IPS-20b (cell line): Measurements from ENCODE around the gene SHC1.
A peak's percentile ranks its signal among the peaks of the same experiment; 100 is the strongest.

Experiments
- H3K27ac ChIP-seq: one replicate; pipeline ENCODE4 v1.5.1; 2013; ENCODE audit warnings: low read length
- H3K27me3 ChIP-seq: 2 replicates; pipeline ENCODE4 v1.6.1; 2013; ENCODE audit warnings: mild to moderate bottlenecking, low read length, inconsistent platforms; ENCODE audit not compliant: insufficient read depth
- H3K36me3 ChIP-seq: 2 replicates; pipeline ENCODE4 v1.6.1; 2013; ENCODE audit warnings: low read depth, mild to moderate bottlenecking, inconsistent platforms, low read length, moderate library complexity; ENCODE audit not compliant: insufficient read depth
- H3K4me1 ChIP-seq: 2 replicates; pipeline ENCODE4 v1.6.1; 2013; ENCODE audit warnings: mild to moderate bottlenecking, control low read depth, inconsistent platforms, low read length, moderate library complexity; ENCODE audit not compliant: insufficient read depth
- H3K4me3 ChIP-seq: 2 replicates; pipeline ENCODE4 v1.5.1; 2013; ENCODE audit warnings: mild to moderate bottlenecking, low read length, inconsistent platforms
- H3K9ac ChIP-seq: 2 replicates; pipeline ENCODE4 v1.6.1; 2013; ENCODE audit warnings: low read depth, mild to moderate bottlenecking, inconsistent platforms, low read length, moderate library complexity
- H3K9me3 ChIP-seq: 2 replicates; pipeline ENCODE4 v1.6.1; 2013; ENCODE audit warnings: mild to moderate bottlenecking, low read depth, low read length, inconsistent platforms; ENCODE audit not compliant: insufficient read depth

SHC1 gene

DNA sequence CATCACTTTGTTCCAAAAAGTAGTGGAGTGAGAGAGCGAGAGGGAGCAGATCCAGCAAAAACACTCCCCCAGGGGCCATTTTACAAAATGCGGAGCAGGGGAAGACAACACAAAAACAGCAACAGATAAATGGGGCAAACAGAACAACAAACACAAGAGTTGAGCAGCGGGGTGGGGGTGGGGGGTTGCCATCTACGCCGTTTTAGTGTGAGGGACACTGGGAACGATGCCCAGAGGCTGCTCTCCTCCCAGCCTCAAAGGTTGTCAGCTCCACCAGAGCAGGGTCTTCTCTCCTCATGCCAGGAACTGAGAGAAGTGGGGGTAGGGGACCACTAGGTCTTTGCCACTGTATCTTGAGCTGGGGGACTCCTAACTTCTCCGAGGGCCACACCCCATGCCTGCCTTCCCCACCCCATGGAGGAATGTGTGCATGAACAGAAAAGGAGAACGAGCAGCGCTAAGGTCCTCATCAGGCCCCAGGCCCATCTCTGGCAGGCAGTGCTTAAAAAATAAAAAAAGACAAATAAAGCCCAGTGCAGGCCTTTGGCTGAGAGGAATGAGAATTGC lies 13.4 kb downstream of the SHC1 start:
- Histone ChIP-seq H3K9ac (peak overlapping the region; percentile 82; the same call in 1 of the 2 replicates), H3K4me1 (peaks cover 18% of the 10 kb centered on the region)

DNA sequence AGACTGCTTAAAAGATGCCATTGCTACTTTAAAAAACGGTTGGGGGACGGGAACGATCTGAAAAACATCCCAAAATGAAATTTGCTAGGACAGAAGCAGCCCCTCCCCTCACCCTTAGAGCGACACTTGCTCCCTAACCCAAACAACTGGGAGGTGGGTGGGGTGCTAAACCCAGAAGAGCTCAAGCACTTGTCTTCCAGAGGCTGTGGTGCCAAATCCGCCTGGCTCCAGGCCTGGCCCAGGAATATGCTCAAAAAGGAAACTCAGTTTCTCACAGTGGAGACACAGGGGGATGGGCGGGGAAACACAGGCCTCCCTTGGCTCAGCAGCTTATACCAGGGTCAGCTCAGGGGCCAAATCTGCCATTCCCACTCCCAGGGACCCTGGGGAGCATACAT lies 14.0 kb downstream of the SHC1 start:
- H3K9ac ChIP-seq: peak overlapping the region; percentile 82; the same call in 1 of the 2 replicates
- H3K9me3 ChIP-seq: no peaks in the 10 kb centered on the region
- H3K4me3 ChIP-seq: peak overlapping the region; percentile 82
- H3K27me3 ChIP-seq: no peaks in the 10 kb centered on the region
- H3K27ac ChIP-seq: peak overlapping the region; percentile 3
- H3K4me1 ChIP-seq: peaks cover 18% of the 10 kb centered on the region
- H3K36me3 ChIP-seq: peaks cover 16% of the 10 kb centered on the region; the same call in 1 of the 2 replicates

More for the DNA sequence above, 13.4 kb downstream of the SHC1 start:
- peaks cover 16% of the 10 kb centered on the region; the same call in 1 of the 2 replicates for H3K36me3 ChIP-seq
- H3K27ac ChIP-seq: peak overlapping the region; percentile 3
- H3K9me3 ChIP-seq: no peaks in the 10 kb centered on the region
- H3K27me3 ChIP-seq: no peaks in the 10 kb centered on the region
- H3K4me3 ChIP-seq: peak overlapping the region; percentile 82

DNA sequence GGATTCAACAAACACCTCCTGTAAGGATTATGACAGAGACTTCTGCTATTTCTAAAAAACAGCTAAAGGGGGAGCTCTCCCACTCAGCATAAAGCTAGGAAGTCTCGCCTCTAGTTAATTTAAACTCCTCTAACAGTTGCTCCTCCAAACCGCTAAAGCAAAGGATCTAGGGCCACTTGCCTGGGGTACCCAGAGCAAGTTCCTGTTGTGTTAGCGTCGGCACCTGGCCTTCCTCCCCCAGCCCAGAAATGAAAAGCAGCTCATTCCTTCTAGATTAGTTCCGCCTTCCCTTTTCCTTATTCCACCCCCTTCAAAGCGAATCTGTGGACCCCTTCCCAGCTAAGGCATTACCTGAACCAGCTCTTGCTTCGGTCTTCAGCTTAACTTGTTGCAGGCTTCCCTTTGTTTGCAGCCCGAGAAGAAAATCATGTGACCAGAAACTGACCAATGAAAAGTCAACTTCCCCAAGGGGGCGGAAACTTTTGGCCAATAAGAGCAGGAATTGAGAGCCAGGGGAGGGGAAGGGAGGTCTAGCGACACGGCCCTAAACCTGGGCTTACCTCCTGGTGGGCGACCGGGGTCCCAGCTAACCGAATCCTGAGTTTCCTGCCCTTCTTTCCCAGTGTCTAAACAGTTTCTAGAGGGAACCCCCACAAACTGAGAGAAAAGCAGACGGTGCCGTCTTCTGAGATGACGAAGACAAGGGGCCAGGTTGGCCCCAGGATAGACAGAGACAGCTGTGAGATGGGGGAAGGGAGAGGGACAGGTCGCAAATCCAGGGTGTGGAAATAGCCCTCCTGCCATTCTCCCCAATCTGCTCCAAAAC lies 14.6 kb downstream of the SHC1 start, which contains the start of gene PBXIP1:
Gene PBXIP1 (minus strand): TSS at position 382 of the 826 bp plus-strand sequence. CDS start 2,378 bp downstream, outside the sequence.
- H3K4me1 ChIP-seq: peaks cover 18% of the 10 kb centered on the region

DNA sequence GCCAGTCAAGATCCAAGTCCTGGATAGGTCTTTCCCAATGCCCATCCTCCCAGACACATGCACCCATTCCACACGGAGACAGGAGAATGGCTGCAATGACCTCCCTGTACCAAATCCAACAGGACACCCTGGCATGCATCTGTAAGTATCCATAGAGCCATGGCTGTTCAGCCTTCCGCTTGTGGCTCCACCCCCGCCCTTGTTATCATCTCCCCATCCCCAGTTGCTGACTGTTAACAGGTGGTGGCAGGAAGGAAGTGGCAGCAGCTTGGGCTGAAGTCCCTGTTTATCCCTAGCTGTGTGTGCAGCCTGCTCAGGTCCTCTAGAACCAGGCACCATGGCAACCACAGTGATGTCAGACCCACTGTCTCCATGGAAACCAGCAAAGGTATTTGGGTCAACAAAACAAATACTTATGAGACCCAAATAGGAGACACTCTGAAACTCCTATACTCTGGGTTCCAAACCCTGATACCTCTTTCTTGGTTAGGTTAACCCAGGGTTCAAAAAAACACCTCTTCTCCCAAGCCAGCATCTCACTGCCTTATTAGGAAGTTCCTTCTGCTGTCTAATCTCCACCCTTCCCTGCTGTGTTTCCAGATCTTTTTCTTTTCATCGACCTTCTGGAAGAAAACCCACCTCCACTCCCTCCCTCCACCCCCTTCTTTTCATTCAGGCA lies 15.4 kb downstream of the SHC1 start:
- H3K36me3 ChIP-seq: peaks cover 16% of the 10 kb centered on the region; the same call in 1 of the 2 replicates
- H3K27ac ChIP-seq: peak overlapping the region; percentile 35
- no peaks in the 10 kb centered on the region for H3K9me3 ChIP-seq
- H3K4me1 ChIP-seq: peaks cover 18% of the 10 kb centered on the region
- peak overlapping the region; percentile 82 for H3K9ac ChIP-seq
- no peaks in the 10 kb centered on the region for H3K27me3 ChIP-seq
- H3K4me3 ChIP-seq: peak overlapping the region; percentile 82

More for the DNA sequence above, 14.6 kb downstream of the SHC1 start, which contains the start of gene PBXIP1:
- H3K27me3 ChIP-seq: no peaks in the 10 kb centered on the region
- H3K4me3 ChIP-seq: peak within 1 kb of the TSS; percentile 82
- peak within 1 kb of the TSS; percentile 35 for H3K27ac ChIP-seq
- H3K9me3 ChIP-seq: no peaks in the 10 kb centered on the region
- H3K36me3 ChIP-seq: peaks cover 16% of the 10 kb centered on the region; the same call in 1 of the 2 replicates
- peak within 1 kb of the TSS; percentile 82 for H3K9ac ChIP-seq

DNA sequence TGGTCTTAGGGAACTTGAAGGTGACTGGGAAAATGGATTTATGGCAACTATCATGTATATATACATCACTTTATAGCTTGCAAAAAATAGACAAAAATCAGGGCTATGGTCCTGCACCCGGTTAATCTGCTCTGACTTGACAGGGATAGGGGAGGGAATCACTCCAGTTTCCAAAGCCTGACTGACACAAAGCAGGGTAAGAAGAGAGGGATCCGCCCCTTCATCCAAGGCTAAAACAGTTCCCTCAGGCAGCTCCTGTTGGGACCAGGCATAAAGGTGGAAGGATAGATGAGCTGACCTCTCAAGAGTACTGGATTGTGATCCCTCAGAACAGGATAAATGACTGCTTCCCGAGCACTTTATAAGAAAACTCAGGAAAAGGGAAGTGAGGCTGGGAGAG lies 16.0 kb downstream of the SHC1 start:
- Histone ChIP-seq H3K9me3 (no peaks in the 10 kb centered on the region), H3K4me3 (peak overlapping the region; percentile 82; the same call in 1 of the 2 replicates), H3K9ac (peak overlapping the region; percentile 82; the same call in 1 of the 2 replicates), H3K27ac (no peak overlapping the region), H3K27me3 (no peaks in the 10 kb centered on the region), H3K4me1 (peaks cover 18% of the 10 kb centered on the region), H3K36me3 (peaks cover 14% of the 10 kb centered on the region; the same call in 1 of the 2 replicates)

DNA sequence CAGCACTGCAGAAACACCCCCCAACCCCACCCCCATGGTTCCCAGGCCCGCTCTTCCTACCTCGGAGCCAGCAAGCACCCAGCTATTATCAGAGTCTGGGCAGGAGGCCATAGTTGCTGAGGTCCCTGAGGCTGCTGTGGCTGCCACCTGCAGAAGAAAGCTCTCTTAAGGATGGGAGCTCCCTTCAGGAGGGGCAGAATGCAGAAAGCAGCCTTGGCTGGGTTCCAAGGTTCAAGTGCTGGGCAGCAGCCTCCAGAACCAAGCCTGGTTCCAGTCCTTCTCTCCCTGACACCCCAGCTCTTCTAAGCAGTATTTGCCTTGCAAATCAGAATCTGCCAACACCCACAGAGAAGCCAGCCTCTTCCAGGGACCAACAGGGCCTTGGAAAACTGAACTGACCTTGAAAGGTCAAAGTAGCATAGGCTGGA lies 16.9 kb downstream of the SHC1 start:
- peaks cover 18% of the 10 kb centered on the region for H3K4me1 ChIP-seq
- no peaks in the 10 kb centered on the region for H3K27me3 ChIP-seq
- H3K27ac ChIP-seq: no peak overlapping the region
- H3K9me3 ChIP-seq: no peaks in the 10 kb centered on the region
- H3K36me3 ChIP-seq: peaks cover 5% of the 10 kb centered on the region; the same call in 1 of the 2 replicates
- no peak overlapping the region for H3K4me3 ChIP-seq
- H3K9ac ChIP-seq: 0 out of 2 replicates have a peak overlapping the region, but pooled peaks have one; percentile 9

DNA sequence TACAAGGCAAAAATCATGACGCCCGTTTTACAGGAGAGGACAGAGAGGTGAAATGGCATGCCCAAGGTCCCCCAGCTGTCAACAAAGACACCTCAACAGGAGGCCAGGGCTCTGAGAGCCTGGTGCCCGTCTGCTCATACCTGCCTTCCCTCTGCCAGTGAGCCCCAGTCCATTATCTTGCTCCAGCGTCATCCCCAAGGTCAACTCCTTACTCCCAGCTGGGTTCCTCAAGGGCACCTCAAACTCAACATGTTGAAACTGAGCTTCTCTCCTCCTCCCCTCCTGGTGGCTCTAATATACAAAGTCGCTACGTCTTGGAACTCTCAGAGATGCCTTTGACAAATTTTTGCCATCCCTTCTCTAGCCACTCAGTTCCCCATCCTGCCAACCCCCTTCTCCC lies 17.9 kb downstream of the SHC1 start:
- peaks cover 18% of the 10 kb centered on the region for H3K4me1 ChIP-seq
- H3K9me3 ChIP-seq: no peaks in the 10 kb centered on the region
- H3K4me3 ChIP-seq: no peak overlapping the region
- no peaks in the 10 kb centered on the region; the same call in 1 of the 2 replicates for H3K36me3 ChIP-seq
- no peaks in the 10 kb centered on the region for H3K27me3 ChIP-seq
- no peak overlapping the region for H3K27ac ChIP-seq
- H3K9ac ChIP-seq: no peak overlapping the region

DNA sequence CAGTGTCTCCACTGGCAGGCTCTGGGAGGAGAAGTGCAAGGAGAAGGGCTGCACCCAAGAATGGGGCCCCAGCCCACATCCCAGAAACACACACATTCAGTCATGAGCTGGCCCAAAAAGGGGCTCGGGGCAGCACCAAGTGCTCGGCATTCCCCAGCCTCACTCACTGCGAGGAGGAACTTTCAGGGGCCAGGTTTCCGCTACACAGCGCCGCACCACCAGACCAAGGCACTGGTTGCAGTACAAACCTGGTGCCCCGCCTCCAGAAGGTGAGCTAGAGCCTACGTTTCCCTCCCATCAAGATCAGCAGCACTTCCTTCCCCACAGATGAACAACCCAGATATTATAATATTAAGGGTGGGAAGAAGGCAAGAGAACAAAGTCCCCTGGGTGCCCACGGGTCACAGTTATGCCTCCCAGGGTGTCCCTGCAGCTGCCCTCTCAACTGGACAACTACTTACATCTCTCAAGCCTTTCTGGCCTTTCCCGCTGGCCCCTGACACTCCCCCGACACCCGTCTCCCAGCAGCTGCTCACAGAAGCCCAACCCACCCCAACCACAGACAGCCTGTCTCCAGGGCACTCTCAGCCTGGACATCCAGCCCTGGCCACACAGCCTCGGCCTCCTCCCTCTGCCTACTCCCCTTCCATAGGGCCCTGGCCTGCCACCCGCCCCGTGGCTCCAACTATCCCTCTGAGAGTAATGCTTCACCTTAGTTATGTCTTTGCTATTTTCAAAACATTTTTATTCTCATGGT lies 18.5 kb downstream of the SHC1 start:
- Histone ChIP-seq H3K9me3 (no peaks in the 10 kb centered on the region), H3K27ac (no peak overlapping the region), H3K4me1 (peaks cover 13% of the 10 kb centered on the region), H3K27me3 (no peaks in the 10 kb centered on the region), H3K4me3 (no peak overlapping the region), H3K9ac (no peak overlapping the region), H3K36me3 (no peaks in the 10 kb centered on the region)

DNA sequence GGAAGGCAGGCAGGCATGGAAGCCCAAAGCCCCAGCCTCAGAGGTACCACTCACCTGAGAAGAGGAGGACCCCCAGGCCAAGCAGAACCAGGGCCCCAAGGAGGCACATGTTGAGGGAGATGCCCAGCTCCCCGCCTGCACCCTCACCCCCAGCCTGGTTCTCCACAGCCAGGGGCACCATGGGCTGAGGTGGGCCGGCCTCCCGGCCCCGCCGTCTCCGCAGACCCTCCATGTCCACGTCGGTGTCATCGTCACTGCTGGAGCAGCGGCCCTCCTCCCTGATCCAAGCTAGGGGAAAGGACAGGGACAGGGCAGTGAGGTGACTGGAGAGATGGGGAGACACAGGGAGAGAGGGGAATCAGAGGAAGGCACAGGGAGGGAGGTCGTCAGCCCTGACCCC lies 22.5 kb downstream of the SHC1 start:
- H3K27ac ChIP-seq: no peak overlapping the region
- H3K9ac ChIP-seq: no peak overlapping the region
- H3K9me3 ChIP-seq: no peaks in the 10 kb centered on the region
- H3K36me3 ChIP-seq: no peaks in the 10 kb centered on the region
- H3K27me3 ChIP-seq: no peaks in the 10 kb centered on the region
- no peak overlapping the region for H3K4me3 ChIP-seq
- no peaks in the 10 kb centered on the region for H3K4me1 ChIP-seq

DNA sequence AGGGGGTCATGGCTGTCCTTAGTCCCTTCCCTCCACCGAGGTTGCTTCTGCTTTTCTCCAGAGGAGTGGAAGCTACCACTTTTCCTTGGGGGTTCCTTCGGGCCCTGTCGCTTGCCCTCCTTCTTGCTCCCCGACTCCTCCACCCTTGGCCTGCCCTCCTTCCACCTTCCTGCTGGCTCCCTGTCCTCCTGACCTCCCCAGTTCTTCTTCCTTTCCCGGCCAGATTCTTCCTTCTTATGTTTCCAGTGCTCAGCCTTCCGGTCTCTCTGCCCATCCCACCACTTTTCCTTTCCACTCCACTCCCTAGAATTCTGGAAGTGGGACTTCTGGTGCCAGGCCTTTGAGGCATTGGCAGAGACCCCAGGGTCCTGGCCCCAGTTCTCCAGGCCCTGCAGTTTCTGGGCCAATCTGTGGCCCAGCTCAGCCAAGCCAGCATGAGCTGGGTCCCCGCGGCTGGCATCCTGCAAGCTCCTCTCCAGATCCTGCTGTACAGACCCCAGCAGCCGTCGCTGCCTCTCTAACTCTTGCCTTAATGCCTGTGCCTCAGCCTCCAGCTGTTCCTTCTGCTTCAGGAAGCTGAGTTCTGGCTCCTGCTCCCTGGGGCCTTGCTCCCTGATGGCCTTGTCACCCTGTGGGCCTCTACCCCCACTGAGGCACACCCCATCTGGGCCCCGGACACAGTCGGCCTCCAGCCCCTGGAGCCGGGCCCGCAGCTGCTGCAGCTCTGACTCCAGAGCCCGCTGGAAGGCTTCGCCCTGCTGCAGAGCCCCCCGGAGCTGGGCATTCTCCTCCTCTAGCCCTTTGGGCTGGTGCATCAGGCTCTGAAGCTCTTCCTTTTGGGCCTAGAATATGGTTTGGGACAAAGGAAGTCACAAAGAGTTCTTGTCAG lies 24.3 kb downstream of the SHC1 start:
- no peaks in the 10 kb centered on the region for H3K9me3 ChIP-seq
- no peaks in the 10 kb centered on the region for H3K4me1 ChIP-seq
- H3K36me3 ChIP-seq: no peaks in the 10 kb centered on the region
- H3K4me3 ChIP-seq: no peak overlapping the region
- H3K27me3 ChIP-seq: no peaks in the 10 kb centered on the region
- no peak overlapping the region for H3K9ac ChIP-seq
- H3K27ac ChIP-seq: no peak overlapping the region
